BLaER1 (cell line): Measurements from ENCODE around the gene SLC5A2.
"Not testable (repeated sequence)": the region's sequence is repeated elsewhere in the genome, so short reads cannot be mapped to it uniquely, and the experiment has no call there.

Experiments used
- H3K27ac ChIP-seq: shearing (Covaris generic); formaldehyde crosslinking; 2 replicates; pipeline ENCODE4 v1.8.1; 2022
- H3K27me3 ChIP-seq: shearing (Covaris generic); formaldehyde crosslinking; 2 replicates; pipeline ENCODE4 v1.8.1; 2022
- H3K36me3 ChIP-seq: shearing (Covaris generic); formaldehyde crosslinking; 2 replicates; pipeline ENCODE4 v1.8.1; 2022
- H3K4me1 ChIP-seq: shearing (Covaris generic); formaldehyde crosslinking; 2 replicates; pipeline ENCODE4 v1.8.1; 2022
- H3K4me2 ChIP-seq: shearing (Covaris generic); formaldehyde crosslinking; 2 replicates; pipeline ENCODE4 v1.8.1; 2022
- H3K4me3 ChIP-seq: shearing (Covaris generic); formaldehyde crosslinking; 2 replicates; pipeline ENCODE4 v1.8.1; 2022
- H3K9ac ChIP-seq: shearing (Covaris generic); formaldehyde crosslinking; 2 replicates; pipeline ENCODE4 v1.8.1; 2022
- H3K9me3 ChIP-seq: shearing (Covaris generic); formaldehyde crosslinking; 2 replicates; pipeline ENCODE4 v1.8.1; 2022
- H4K20me1 ChIP-seq: shearing (Covaris generic); formaldehyde crosslinking; 2 replicates; pipeline ENCODE4 v1.8.1; 2022
- Cebpa-rat ChIP-seq: shearing (Covaris generic); IDR thresholded peaks from 2 replicates; pipeline ENCODE4 v1.8.1; 2022

Gene SLC5A2

DNA sequence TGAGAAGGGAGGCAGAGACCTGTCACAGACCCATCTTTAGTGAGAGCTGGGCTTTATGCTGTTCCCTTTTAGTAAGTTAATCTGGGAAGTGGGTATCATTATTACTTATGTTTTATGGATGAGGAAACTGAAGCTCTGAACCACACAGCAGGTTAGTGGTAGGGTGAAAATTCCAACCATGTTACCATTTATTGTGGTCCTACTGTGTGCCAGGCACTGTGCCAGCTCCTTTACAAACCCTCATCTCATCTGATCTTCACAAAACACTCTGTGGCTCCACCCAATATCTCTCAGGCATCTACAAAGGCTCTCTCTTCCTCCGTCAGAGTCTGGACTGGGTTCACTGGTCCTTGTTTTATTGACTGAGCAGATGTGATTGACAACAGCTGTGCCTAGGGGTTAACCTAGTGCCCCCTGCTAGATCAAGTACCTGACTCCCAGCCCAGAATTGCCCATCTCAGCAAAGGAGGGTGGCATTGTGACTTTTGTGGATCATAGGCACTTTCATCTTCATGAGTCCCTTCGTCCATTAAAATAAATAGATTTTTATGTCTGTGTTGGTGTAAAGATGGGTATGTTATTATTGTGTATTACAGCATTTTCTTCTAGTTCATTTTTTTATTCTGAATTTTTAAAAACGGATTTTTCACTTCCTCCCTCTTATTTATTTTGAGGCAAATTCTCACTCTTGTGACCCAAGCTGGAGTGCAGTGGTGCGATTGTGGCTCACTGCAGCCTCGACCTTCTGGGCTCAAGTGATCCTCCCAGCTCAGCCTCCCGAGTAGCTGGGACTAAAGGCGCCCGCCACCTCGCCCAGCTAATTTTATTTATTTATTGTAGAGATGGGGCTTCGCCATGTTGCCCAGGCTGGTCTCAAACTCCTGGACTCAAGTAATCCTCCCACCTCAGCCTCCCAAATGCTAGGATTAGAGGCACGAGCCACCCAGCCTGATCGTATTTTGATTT is 7.9 kb upstream of the SLC5A2 start:
- Histone ChIP-seq H3K9me3 (no peaks in the 10 kb centered on the region), H3K27ac (no peak overlapping the region), H3K9ac (no peak overlapping the region), H3K4me1 (peaks cover 71% of the 10 kb centered on the region), H3K4me3 (no peak overlapping the region), H3K4me2 (0 out of 2 replicates have a peak overlapping the region, but pooled peaks have one; percentile 99), H3K36me3 (0 out of 2 replicates have a peak, but pooled peaks cover 4% of the 10 kb centered on the region), H3K27me3 (no peaks in the 10 kb centered on the region), H4K20me1 (no peaks in the 10 kb centered on the region)
- TF ChIP-seq Cebpa-rat = no peak

DNA sequence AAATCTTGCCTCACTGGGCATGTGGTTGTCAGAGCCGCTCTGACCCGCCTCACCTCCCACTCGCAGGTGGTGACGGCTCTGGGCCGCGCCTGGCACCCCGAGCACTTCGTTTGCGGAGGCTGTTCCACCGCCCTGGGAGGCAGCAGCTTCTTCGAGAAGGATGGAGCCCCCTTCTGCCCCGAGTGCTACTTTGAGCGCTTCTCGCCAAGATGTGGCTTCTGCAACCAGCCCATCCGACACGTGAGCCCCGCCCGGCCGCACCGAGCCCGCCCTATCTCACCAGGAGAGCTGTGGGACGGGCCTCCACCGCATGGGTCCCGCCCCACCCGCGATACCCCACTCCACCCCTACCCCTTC is 7.0 kb upstream of the SLC5A2 start:
- no peak overlapping the region for H3K27ac ChIP-seq
- no peaks in the 10 kb centered on the region for H3K27me3 ChIP-seq
- H3K4me3 ChIP-seq = peak overlapping the region; percentile 75; the same call in 1 of the 2 replicates
- no peak for TF ChIP-seq Cebpa-rat
- no peaks in the 10 kb centered on the region for H4K20me1 ChIP-seq
- peaks cover 69% of the 10 kb centered on the region for H3K4me1 ChIP-seq
- H3K9ac ChIP-seq = no peak overlapping the region
- no peaks in the 10 kb centered on the region for H3K9me3 ChIP-seq
- 0 out of 2 replicates have a peak, but pooled peaks cover 4% of the 10 kb centered on the region for H3K36me3 ChIP-seq
- H3K4me2 ChIP-seq = peak overlapping the region; percentile 99

DNA sequence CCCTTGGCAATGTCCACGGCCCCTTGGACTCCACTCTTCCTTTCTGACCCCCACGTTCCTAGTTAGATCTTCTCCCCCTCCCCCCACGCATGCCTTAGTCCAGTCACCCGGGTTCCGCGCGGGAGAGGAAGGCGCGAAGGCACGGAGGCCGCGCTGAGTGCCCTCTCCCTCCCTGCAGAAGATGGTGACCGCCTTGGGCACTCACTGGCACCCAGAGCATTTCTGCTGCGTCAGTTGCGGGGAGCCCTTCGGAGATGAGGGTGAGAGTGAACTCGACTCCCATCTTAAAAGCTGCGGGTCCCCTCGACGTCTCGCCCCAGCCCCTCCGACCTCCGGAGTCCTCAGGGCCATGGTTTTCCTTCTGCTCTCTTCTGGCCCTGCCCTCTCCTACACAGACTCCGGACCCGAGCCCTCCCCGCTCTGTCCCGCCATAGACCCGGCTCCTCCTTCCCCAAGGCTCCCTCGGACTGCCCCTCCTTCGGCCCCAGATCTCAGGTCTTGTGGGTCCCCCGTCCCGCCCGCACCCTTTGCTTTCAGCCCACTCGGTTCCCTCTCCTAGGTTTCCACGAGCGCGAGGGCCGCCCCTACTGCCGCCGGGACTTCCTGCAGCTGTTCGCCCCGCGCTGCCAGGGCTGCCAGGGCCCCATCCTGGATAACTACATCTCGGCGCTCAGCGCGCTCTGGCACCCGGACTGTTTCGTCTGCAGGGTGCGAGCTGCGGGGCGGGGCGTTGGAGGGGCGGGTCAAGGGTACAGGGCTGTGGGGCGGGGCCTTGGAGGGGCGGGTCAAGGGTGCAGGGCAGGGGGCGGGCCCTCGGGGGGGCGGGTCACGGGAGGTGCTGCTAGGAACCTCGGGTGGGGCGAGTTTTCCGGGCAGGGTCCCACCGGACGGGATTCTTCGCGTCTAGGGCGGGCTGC is 6.4 kb upstream of the SLC5A2 start:
- no peak for TF ChIP-seq Cebpa-rat
- H3K9me3 ChIP-seq = no peaks in the 10 kb centered on the region
- H3K27ac ChIP-seq = peak overlapping the region; percentile 78
- H3K27me3 ChIP-seq = no peaks in the 10 kb centered on the region
- H4K20me1 ChIP-seq = no peaks in the 10 kb centered on the region
- H3K36me3 ChIP-seq = 0 out of 2 replicates have a peak, but pooled peaks cover 4% of the 10 kb centered on the region
- peaks cover 66% of the 10 kb centered on the region for H3K4me1 ChIP-seq
- peak overlapping the region; percentile 75 for H3K4me3 ChIP-seq
- peak overlapping the region; percentile 79 for H3K9ac ChIP-seq
- H3K4me2 ChIP-seq = peak overlapping the region; percentile 99

DNA sequence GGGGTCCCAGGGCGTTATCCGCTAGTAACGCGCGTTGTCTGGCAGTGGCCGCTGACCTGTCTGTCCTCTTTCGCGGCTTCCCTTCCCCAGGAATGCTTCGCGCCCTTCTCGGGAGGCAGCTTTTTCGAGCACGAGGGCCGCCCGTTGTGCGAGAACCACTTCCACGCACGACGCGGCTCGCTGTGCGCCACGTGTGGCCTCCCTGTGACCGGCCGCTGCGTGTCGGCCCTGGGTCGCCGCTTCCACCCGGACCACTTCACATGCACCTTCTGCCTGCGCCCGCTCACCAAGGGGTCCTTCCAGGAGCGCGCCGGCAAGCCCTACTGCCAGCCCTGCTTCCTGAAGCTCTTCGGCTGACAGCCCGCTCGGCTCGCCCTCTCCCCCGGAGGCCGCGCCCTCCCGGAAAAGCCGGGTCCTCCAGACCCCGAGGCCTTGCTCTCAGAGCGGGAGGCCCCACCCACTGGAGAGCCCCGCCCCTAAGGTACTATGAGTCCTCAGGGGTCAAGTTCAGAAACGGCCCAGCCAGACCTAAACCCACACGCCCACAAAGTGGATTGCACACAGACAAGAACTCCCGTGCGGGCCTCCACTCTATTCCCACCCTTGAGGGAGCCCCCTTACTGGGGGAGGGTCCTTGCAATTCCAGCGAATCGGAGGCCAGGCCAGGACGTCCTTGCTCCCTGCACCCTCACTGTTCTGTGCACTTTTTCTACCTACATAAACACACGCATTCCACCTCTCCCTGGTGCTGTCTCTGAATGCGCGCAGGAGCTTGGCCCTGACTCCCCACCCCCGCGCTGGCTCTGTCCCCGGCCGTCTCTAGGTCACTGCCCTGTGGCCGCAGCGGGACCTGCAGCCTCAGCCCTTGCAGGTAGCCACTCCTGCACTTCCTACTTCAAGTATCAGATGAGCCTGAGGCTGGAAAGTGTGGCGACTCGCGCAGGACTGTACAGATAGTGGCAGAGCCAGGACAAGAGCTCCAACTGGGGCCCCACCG is 5.4 kb upstream of the SLC5A2 start:
- H3K9me3 ChIP-seq = no peaks in the 10 kb centered on the region
- peak overlapping the region; percentile 79 for H3K9ac ChIP-seq
- 0 out of 2 replicates have a peak, but pooled peaks cover 4% of the 10 kb centered on the region for H3K36me3 ChIP-seq
- H3K4me1 ChIP-seq = peaks cover 62% of the 10 kb centered on the region
- peak overlapping the region; percentile 75 for H3K4me3 ChIP-seq
- peak overlapping the region; percentile 78 for H3K27ac ChIP-seq
- peak overlapping the region; percentile 99 for H3K4me2 ChIP-seq
- H4K20me1 ChIP-seq = no peaks in the 10 kb centered on the region
- no peaks in the 10 kb centered on the region for H3K27me3 ChIP-seq
- TF ChIP-seq Cebpa-rat = no peak

DNA sequence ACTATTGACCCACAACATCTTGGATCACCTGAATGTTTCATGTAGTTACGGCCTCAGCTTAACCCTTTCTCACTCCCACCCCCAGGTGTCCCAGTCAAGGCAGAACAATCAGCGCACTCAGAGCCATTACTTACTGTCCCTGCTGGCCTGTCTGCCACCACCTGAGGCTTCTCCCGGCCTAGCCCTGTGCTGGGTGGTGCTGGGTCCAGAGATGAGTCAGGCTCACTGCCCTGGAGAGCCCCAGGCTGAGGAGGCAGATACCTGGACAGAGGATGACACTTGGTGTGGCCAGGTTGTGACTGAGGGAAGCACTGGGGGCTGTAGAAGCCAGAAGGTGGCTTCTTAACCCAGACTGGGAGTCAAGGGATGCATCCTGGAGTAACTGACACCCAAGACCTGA is 4.0 kb upstream of the SLC5A2 start:
- Histone ChIP-seq H3K4me2 (no peak overlapping the region), H4K20me1 (no peaks in the 10 kb centered on the region), H3K4me1 (peaks cover 50% of the 10 kb centered on the region), H3K9ac (no peak overlapping the region), H3K9me3 (no peaks in the 10 kb centered on the region), H3K27me3 (no peaks in the 10 kb centered on the region), H3K27ac (no peak overlapping the region), H3K4me3 (no peak overlapping the region), H3K36me3 (0 out of 2 replicates have a peak, but pooled peaks cover 4% of the 10 kb centered on the region)
- TF ChIP-seq Cebpa-rat = no peak

DNA sequence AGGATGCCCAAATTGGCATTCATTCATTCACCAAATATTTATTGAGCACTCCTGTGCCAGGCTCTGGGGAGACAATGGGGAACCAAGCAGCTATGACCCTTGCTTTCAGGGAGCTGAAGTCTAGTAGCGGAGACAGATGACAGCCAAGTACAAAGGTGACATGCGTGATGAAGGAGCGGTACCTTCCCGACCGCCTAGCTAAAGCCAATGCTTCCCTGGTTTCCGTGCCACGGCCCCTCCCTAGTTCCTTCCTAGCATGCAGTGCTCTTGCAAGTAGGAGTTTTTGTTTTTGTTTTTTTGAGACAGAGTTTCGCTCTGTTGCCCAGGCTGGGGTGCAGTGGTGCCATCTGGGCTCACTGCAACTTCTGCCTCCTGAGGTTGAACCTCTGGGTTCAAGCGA is 3.2 kb upstream of the SLC5A2 start:
- Histone ChIP-seq H3K27me3 (no peaks in the 10 kb centered on the region), H3K27ac (no peak overlapping the region), H3K9me3 (no peaks in the 10 kb centered on the region), H3K4me3 (no peak overlapping the region), H3K4me2 (no peak overlapping the region), H3K4me1 (peaks cover 47% of the 10 kb centered on the region), H4K20me1 (no peaks in the 10 kb centered on the region), H3K36me3 (0 out of 2 replicates have a peak, but pooled peaks cover 4% of the 10 kb centered on the region), H3K9ac (no peak overlapping the region)
- no peak for TF ChIP-seq Cebpa-rat

DNA sequence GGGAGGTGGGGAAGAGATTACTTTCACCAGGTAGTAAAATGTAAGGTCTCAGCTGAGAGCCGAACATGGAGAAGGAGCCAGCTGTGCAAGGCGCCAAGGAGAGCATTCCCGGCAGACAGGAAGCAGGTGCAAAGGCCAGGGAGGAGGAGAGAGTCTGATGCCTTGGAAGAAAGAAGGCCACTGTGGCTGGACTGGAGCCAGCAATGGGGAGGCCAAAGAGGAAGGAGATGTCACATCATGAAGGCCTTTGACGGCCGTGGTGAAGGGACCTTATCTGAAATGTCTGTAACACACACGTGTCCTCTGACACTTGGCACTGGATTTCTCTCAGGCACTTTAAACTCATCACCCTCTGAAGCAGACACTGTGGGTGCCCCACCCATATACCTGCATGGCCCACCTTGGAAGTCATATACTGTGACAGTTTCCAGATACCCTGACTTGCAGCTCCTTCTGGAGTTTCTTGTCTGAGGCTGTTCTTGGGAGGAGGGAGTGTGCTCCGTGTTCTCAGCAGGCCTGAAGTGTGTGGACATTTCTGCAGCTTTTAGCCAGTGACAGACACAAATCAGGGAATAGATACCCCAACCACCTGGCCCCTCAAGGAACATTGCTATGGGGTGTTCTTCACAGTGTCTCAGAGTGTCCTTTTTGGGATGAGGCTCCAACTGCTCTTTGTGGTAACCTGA is 1.9 kb upstream of the SLC5A2 start:
- H3K9me3 ChIP-seq = no peaks in the 10 kb centered on the region
- H3K9ac ChIP-seq = no peak overlapping the region
- no peak for TF ChIP-seq Cebpa-rat
- H3K27ac ChIP-seq = no peak overlapping the region
- no peaks in the 10 kb centered on the region for H4K20me1 ChIP-seq
- peak overlapping the region; percentile 45 for H3K4me2 ChIP-seq
- no peaks in the 10 kb centered on the region for H3K27me3 ChIP-seq
- no peak overlapping the region for H3K4me3 ChIP-seq
- no peaks in the 10 kb centered on the region for H3K36me3 ChIP-seq
- peaks cover 48% of the 10 kb centered on the region for H3K4me1 ChIP-seq

DNA sequence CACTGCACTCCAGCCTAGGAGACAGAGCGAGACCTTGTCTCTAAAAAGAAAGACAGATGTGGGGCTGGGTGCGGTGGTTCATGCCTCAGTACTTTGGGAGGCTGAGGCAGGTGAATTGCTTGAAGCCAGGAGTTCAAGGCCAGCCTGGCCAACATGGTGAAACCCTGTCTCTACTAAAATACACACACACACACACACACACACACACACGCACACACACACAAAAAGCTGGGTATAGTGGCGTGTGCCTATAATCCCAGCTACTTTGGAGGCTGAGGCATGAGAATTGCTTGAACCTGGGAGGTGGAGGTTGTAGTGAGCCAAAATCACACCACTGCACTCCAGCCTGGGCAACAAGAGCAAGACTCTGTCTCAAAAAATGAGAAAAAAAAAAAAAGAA is 1.1 kb downstream of the SLC5A2 start:
- H3K36me3 ChIP-seq, H3K9ac ChIP-seq, H3K4me2 ChIP-seq, H4K20me1 ChIP-seq, H3K4me3 ChIP-seq, H3K27ac ChIP-seq, H3K9me3 ChIP-seq: not testable (repeated sequence)
- peaks cover 12% of the 10 kb centered on the region; the same call in 1 of the 2 replicates for H3K27me3 ChIP-seq
- peaks cover 50% of the 10 kb centered on the region for H3K4me1 ChIP-seq
